IPS-18c (cell line): Measurements from ENCODE around the gene RELN.

ENCODE experiments used
- H3K4me3 ChIP-seq: 2 replicates; pipeline ENCODE4 v1.7.0; 2013; ENCODE audit warnings: low read depth, mild to moderate bottlenecking, low read length, moderate library complexity; ENCODE audit not compliant: insufficient read depth
- H3K9me3 ChIP-seq: one replicate; pipeline ENCODE4 v1.6.1; 2013; ENCODE audit warnings: mild to moderate bottlenecking, low read length, moderate library complexity; ENCODE audit not compliant: control insufficient read depth, insufficient read depth

Gene RELN

GRCh38 chr7:103751311-103751880 is 238.1 kb downstream of the RELN start:
- no peaks in the 10 kb centered on the region for H3K9me3 ChIP-seq

DNA sequence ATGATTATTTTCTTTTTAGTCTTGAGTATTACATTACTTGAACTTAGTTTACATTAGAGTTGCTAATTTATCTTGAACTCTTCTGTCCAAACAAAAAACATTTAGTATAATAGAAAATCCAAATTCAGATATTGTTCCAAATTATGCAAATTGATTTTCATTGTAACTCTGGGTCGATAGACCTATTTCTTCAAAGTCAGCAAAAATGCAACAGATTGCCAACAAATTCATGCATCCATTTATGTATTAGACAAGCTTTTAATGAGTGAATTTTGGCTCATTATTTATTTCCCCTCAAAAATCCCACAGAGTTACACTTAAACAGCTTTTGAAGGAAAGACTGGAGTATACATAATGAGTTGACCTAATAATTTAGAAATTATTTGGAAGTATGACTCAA is 240.8 kb downstream of the RELN start:
- Histone ChIP-seq H3K4me3 (no peak overlapping the region), H3K9me3 (no peaks in the 10 kb centered on the region)

More at GRCh38 chr7:103751311-103751880, 238.1 kb downstream of the RELN start:
- no peak overlapping the region for H3K4me3 ChIP-seq

- no peaks in the 10 kb centered on the region for H3K9me3 ChIP-seq
Observed at GRCh38 chr7:103735377-103735776, 254.1 kb downstream of the RELN start.

GRCh38 chr7:103731169-103731568 is 258.3 kb downstream of the RELN start:
- H3K4me3 ChIP-seq = no peak overlapping the region

More at GRCh38 chr7:103735377-103735776, 254.1 kb downstream of the RELN start:
- H3K4me3 ChIP-seq = no peak overlapping the region

GRCh38 chr7:103729026-103729425 is 260.4 kb downstream of the RELN start:
- H3K4me3 ChIP-seq = no peak overlapping the region
- no peaks in the 10 kb centered on the region for H3K9me3 ChIP-seq

More at GRCh38 chr7:103731169-103731568, 258.3 kb downstream of the RELN start:
- no peaks in the 10 kb centered on the region for H3K9me3 ChIP-seq

DNA sequence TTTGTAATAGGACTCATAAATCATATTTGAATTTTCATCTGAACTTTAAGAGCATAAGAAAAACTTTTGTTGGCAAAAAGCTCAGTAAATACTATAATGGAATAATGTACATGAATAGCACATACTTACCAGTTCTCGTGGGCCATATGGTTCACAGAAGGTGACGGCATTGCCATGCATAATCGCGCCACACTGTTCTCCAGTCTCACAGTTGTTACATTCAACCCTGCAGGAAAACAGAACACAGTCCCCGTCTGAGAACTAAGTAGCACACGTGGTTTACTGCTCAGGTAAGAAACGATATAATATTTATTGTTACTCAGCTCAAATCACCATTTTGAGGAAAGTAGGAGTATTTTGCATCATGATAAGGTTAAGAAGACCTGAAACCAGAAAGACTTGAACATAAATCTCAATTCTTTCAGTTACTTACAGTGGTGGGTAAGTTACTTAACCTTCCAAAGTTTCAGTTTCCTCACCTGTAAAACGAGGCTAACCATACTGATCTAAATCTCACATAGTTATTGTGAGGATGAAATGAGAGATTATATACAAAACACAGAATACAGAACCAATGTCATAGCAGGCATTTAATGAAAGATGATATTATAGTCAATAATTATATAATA is 261.4 kb downstream of the RELN start:
- Histone ChIP-seq H3K4me3 (no peak overlapping the region), H3K9me3 (no peaks in the 10 kb centered on the region)

DNA sequence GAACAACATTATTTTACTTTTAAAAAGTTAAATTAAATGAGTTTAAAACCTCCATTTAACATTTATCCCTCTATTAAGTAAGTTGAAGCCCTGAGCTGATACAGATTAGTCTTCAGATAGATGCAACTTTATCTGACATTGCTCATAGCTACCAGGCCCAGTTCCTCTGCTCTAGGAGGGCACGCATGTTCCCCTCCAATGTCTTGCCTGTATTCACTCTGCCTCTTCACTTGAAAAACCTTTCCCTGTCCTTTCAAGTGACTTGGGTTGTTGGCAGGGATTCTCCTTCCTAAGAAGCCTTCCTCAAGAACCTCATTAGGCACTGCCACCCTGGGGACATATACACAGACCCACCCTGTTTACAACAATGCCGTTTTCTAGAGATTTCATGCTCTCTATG is 270.4 kb downstream of the RELN start:
- Histone ChIP-seq H3K9me3 (no peaks in the 10 kb centered on the region), H3K4me3 (no peak overlapping the region)

DNA sequence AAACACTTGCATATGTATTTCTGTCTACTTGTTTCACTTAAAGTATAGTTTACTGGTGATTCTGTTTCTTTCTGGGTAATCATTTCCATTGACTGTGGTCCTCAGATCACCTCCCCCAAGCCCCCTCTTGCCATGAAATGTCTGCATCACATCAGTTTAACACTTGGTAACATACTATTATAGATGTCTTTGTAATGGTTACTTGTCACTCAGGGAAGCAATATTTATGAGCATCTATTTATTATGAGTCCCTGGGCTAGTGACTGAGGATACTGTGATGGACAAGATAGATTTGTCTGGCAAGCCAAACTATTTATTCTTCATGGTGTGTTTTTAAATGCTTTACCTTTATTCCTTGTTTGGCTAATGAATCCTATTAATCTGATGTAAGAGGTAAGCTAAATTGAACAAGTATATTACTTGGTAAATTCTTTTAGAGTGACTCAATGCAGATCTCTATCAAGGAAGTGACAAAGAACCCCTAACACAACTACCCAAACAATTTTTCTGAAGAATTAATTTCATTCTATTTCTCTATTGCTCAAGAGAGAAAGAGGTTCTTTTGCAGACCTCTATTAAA is 270.9 kb downstream of the RELN start:
- Histone ChIP-seq H3K9me3 (no peaks in the 10 kb centered on the region), H3K4me3 (no peak overlapping the region)

DNA sequence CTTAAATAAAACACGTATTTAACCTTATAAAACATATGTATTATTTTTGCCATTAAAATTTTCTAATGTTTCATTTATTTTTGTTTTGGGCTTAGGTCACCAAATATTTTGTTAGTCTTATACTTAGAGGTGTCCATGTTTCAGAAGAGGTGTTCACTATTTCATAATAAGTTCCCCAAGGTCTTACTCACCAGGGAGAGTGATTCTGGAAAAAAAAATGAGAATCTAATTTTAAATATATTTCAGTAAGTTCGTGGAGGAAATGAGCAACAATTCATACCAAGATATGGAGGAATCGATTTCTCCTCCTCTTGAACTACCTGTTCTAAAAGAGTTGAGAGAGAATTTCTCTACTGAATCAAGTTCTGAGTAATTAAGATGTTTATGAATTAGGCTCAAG is 271.9 kb downstream of the RELN start:
- Histone ChIP-seq H3K4me3 (no peak overlapping the region), H3K9me3 (no peaks in the 10 kb centered on the region)

DNA sequence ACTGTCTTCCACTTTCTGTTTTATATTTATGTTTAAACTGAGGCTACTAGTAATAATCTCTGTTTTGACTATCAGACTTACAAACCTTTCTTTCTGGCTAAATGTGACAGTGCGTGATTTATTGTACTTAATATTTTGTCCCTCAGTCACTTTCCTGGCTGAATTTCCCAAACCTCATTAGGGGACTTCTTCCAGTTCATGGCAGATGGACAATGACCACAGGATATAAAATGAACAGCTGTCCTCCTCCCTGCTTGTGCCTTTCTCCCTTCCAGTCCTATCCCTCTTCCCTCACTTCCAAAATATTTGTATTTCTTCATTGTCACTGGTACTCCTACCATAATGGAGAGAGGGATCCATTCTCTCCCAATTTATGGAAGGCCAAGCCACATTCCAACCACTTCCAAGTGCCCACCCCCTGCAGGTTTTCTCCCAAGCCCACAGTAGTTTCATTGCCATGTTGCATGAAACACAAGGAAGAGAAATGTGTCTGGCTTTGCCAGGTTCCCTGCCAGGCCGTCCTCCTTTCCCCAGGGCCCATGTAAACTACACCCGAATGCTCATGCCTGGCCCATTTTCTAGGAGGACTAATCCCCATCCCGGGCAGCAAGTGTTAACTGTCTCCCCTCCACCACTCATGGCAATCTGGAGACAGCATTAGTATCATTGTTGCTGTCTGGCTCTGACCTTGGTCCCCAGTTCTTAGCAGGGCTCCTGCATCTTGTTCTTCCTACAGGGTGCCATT is 273.9 kb downstream of the RELN start:
- no peaks in the 10 kb centered on the region for H3K9me3 ChIP-seq

GRCh38 chr7:103714376-103714927 is 275.0 kb downstream of the RELN start:
- H3K4me3 ChIP-seq = no peak overlapping the region
- H3K9me3 ChIP-seq = no peaks in the 10 kb centered on the region

More for the DNA sequence above, 273.9 kb downstream of the RELN start:
- H3K4me3 ChIP-seq = no peak overlapping the region

DNA sequence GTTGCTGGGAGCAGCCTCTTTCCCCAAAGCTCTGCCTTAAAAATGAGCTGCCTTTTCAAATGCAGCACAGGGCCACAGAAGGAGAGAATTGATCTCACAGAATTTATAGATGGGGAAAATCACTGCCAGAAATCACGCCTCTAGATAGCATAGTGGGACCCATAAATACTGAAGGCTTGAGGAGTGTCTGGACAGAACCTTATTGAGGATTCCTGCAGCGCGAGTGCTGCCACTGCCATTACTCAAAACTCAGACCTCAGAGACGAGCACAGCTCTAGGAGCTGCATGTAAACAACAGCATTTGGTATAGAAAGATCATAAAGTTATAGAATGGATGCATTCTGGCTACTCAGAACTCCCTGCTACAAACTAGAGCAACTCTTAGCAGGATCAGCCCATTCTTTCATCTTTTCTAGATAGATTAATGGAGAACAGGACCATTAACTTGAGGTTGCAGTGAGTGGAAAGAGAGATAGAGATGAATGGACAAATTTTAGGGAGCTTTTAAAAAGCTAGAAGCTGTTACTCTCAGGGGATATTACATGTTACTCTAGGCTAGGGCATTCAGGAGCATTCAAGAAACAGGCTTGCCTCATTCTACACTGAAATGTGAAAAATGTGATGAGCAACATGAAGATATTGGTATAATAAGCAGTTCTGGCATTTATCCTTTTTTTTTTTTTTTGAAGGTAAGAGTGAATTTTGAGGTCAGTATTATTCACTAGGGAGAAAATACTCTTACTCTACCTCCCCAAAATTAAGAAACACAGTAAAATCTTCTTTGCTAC is 276.3 kb downstream of the RELN start:
- no peak overlapping the region for H3K4me3 ChIP-seq
- no peaks in the 10 kb centered on the region for H3K9me3 ChIP-seq

DNA sequence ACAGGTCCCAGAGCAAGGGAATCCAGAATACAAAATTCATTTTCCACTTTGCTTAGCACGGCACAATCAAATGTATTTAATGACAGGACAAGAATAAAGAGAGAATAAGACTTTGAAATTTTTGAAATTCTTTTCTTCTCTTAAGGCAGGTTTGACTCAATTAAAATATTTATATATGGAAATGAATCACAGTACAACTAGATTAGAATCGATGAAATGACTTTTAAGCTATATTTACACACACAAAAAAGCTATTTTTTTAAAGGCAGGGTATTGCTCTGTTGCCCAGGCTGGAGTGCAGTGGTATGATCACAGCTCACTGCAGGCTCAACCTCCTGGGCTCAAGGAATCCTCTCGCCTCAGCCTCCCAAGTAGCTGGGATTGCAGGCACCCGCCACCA is 278.0 kb downstream of the RELN start:
- no peak overlapping the region for H3K4me3 ChIP-seq
- no peaks in the 10 kb centered on the region for H3K9me3 ChIP-seq

- Histone ChIP-seq H3K9me3 (no peaks in the 10 kb centered on the region), H3K4me3 (no peak overlapping the region)
Observed at GRCh38 chr7:103710247-103710646, 279.2 kb downstream of the RELN start.

DNA sequence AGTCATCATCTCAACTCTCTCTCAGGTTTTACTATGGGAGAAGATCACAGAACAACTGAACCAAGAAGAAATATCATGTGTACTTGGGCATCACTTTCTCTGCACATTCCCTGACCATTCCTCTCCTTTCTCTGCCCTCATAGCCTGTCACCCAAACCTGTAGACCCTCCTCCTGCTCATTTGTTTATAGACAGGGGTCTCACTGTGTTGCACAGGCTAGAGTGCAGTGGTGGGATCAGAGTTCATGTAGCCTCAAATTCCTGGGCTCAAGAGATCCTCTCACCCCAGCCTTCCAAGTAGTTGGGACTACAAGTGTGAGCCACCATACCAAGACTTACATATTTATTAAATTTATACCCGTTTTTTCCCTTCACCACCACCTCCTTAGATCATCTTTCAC is 282.7 kb downstream of the RELN start:
- Histone ChIP-seq H3K4me3 (no peak overlapping the region), H3K9me3 (no peaks in the 10 kb centered on the region)

DNA sequence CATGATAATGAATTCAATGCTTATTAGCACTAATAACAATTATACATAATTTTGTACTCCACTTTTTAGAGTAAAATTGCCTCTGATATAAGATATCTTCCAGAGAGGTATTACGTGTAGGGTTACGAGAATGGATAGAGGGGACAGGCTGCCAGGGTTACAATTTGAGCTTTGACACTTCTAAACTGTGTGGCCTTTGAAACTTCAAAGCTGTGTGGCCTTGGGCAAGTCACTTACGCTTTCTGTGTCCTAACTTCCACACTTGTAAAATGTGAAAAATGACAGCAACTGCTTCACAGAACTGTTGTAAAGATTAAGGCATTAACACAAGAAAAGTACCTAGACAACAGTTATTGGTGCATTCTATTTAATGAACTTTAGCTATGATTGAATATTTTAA is 283.9 kb downstream of the RELN start:
- H3K9me3 ChIP-seq = no peaks in the 10 kb centered on the region

DNA sequence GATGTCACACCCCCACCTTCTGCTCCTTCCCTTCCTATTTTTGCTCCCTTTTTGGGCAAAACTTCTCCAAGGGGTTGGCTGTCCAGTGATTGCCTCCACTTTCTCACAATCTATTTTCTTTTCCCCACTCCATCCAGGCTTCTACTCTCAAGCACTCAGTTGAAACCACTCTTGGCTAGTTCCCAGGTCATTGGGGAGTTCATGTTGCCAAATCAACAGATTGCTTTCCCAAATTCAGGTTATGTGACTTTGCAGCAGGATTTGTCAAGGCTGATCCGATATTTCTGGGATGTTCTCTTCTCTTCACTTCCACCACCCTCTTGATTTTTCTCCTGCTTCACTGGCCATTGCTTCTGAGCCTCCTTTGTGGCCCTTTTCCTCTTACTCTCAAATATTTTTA is 284.8 kb downstream of the RELN start:
- Histone ChIP-seq H3K9me3 (no peaks in the 10 kb centered on the region), H3K4me3 (no peak overlapping the region)

More for the DNA sequence above, 283.9 kb downstream of the RELN start:
- H3K4me3 ChIP-seq = no peak overlapping the region
